Right hindlimb (tissue), 1 donor: ENCODE results near the gene CD22.

Experiments
- DNase-seq: peaks from one replicate; pipeline ENCODE4 v3.0.0-alpha.2; 2018

Gene CD22

GRCh38 chr19:35315883-35316282 lies 13.1 kb upstream of the CD22 start:
- DNase-seq, result no peak

DNA sequence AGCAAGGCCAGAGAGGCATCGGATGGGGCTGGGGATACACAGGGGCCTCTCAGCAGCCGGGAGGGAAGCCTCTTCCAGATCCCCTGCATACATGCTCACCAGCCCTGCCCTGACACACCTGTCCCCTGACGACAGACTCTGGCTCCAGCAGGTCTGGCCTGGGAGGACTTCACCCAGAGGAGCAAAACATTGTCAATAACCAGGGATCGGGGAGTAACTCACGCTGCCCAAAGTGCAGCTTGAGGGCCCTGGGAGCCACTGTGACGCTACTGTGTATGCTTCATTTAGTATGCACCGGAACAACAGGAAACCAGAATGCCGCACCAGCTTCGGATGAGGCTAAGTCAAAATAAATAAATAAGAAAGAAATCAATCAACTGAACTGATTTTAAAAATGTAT lies 12.4 kb upstream of the CD22 start:
- no peak for DNase-seq

DNA sequence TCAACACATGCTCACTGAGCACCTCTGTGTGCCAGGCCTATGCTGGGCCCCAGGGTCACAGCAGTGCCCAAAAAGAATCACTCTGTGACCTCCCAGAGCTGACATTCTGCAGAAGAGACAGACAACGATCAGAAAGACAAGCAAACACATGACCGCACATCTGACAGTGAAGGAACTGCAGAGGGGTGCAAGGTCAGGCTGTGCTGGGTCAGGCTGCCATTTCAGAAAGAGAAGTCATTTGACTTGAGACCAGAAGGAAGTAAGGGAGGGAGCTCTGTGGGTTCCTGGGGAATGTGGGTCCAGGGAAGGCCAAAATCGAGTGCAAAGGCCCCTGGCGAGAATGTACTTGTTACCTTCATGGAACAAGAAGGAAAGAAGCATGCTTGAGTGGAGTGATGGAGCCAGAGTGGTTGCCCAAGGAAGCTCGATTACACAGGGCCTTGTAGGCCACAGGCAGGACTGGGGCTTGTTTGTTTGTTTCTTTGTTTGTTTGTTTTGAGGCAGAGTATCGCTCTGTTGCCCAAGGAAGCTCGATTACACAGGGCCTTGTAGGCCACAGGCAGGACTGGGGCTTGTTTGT lies 11.4 kb upstream of the CD22 start:
- no peak for DNase-seq

DNA sequence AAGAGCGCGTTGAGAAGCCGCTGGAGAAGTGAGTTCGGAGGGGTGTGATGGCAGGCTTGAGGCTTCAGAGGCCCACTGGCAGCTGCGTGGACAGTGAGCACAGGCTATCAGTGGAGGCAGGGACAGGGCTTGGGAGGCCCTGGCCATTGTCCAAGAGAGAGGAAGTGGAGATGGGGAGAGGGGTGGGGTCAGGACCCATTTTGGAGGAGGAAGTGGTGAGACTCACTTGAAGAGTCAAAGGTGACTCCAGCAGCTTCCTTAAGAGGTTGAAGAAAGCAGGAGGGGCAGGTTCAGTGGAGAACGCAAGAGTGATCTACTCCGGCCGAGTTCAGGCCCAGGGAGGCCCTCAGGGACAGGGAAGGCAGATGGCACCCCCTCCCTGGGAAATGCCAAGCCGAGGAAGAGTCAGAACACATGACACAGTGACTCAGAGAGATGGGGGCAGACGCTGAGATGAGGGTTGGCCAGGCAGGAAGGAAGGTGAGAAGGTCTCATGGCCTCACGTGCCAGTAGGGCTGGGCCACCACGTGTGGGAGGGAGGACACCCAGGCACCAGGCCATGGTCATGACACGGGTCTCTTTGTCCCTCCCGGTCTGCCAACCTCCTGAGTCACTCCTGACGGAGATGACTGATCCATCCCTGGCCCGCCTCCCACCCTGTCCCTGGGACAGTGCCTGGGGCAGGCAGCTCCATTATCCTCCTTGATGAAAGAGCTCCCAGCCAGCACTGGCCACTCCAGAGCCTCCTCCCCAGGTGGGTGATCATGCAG lies 10.1 kb upstream of the CD22 start:
- DNase-seq, result no peak

- DNase-seq, result no peak
These were observed 8.8 kb upstream of the CD22 start for GRCh38 chr19:35320065-35320713.

DNA sequence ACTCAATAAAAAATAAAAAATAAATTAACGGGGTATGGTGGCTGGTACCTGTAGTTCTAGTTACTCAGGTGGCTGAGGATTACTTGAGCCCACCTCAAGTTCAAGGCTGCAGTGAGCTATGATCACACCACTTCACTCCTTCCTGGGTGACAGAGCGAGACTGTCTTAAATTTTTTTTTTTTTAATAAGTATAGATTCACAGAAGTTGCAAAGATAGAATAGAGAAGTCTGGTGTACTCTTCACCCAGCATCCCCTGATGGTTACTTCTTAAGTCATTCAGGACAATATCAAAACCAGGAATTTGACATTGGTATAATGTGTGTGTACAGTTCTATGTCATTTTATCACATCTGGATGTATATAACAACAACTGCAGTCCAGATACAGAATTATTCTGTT lies 7.7 kb upstream of the CD22 start:
- DNase-seq, result no peak

GRCh38 chr19:35322014-35322413 lies 7.0 kb upstream of the CD22 start:
- no peak for DNase-seq

- no peak for DNase-seq
These were observed 1.3 kb upstream of the CD22 start for GRCh38 chr19:35327642-35328041.

DNA sequence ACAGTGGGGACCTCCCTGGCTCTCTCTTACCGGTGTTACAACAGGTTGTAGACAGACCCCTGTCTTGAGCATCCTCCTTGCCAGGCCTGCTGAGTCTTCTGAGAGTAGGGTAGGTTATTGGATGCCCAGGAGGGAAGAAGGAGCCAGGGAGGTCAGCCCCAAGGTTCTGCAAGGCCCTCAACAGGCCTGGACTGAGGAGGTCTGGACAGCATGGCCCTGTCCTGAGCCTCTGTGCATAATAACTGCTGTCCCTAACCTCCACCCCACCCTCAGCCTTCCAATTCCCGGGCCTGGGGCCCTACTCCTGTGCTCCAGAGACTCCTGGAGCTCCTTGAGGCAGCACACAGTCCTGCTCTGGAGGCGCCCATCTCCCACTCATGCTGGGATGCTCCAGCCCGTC lies 336 bp downstream of the CD22 start:
- DNase-seq, result no peak

DNA sequence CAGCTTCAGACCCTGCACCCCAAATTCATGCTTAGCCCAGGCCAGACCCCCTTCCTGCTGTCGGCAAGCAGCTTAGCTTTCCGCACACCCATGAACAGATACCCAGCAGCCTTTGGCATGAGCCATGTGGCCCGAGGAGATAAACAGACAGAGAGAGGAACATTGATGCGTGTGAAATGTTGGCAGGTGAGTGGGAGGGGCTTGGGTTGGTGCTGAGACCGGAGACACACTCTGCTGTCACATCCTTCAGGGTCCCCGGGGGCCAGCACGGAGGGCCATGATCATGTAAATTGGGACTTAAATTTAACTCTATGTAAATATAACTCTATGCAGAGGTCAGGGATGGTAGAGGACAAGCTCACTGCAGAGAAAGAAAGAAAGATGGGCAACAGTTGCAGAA lies 1.5 kb downstream of the CD22 start:
- no peak for DNase-seq

DNA sequence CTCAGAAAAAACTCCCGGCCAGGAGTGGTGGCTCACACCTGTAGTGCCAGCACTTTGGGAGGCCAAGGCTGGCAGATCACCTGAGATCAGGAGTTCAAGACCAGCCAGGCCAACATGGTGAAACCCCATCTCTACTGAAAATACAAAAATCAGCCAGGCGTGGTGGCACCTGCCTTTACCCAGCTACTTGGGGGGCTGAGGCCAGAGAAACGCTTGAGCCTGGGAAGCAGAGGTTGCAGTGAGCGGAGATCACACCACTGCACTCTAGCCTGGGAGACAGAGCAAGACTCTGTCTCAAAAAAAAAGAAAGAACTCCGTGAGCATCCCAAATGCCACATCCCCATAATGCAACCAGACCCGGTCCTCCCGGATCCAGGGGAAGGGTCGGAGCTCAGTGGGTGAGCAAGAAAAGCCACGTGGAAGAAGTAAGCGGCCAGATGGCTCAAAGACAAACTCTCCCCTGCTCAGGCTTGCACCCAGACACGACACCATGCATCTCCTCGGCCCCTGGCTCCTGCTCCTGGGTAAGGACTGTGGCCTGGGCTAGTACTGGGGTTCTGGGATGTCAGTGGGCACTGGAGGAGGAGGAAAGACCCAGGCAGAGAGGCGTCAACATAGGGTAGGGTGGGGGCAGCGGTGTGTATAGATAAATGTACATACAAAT lies 2.7 kb downstream of the CD22 start:
- no peak for DNase-seq

GRCh38 chr19:35332817-35333216 lies 3.8 kb downstream of the CD22 start:
- DNase-seq, result no peak

DNA sequence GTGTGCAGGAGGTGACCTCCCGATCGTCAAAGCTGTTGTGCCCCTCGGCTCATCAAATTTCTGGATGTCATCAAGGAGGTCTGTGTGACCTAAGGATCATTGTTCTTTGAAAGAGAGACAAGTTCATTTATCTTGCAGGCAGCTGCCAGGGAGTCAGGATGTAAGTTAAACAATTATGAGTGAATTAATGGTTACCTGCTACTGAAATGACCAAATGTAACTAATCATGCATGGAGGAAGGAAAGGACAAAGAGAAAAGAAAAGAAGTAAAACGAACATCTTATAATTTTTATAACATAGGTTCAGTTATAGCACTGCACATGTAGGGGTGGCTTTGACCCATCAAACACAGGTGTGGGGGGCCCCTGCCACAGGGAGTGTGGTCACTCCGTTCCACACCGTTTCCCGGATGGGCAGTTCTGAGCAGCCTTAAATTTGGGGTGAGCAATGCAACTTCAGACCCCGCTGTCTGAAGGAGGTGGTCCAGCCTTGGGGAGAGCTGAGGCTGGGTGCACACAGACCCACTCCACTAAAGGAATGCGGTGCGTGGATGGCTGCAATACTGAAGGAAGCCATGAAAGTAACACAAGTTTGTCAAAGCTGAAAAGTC lies 5.3 kb downstream of the CD22 start:
- no peak for DNase-seq

DNA sequence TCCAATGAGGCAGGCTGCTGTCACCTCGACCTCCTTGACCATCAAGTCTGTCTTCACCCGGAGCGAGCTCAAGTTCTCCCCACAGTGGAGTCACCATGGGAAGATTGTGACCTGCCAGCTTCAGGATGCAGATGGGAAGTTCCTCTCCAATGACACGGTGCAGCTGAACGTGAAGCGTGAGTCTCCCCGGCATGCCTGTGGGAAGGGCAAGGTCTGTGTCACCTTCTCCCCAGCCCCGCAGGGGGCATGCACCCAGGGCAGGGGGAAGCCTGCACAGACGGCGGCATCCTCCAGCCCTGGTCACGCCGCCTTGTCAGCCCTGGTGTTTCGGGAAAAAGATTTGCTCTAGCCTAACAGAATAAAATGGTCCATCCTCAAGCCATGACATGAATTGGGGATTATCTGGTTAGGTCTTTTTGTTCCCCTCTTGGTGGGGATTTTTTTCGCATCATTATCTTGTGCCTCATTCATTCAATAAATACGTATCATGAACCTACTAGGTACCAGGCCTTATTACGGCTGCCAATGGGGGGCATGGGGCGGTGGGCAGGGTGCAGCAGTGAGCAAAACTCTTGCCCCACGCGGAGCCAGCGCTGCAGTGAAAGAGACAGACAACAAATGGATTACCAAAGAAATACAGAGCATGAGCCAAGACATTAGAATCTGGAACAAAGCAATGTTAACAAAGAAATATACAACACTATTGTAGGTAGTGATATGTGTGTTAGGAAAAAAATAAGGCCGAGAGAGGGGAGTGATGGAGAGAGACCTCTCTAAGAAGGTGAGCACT lies 7.4 kb downstream of the CD22 start:
- no peak for DNase-seq

GRCh38 chr19:35337097-35337983 lies 8.4 kb downstream of the CD22 start:
- DNase-seq, result no peak

DNA sequence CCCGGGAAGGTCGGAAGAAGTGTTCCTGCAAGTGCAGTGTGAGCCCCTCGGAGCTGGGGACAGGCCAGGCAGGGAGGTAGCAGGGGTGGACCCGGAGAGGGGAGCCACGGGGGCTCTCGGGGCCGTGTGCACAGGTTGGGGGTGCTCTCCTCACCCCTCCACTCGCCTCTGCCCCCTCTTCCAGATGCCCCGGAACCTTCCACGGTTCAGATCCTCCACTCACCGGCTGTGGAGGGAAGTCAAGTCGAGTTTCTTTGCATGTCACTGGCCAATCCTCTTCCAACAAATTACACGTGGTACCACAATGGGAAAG lies 9.0 kb downstream of the CD22 start:
- no peak for DNase-seq

DNA sequence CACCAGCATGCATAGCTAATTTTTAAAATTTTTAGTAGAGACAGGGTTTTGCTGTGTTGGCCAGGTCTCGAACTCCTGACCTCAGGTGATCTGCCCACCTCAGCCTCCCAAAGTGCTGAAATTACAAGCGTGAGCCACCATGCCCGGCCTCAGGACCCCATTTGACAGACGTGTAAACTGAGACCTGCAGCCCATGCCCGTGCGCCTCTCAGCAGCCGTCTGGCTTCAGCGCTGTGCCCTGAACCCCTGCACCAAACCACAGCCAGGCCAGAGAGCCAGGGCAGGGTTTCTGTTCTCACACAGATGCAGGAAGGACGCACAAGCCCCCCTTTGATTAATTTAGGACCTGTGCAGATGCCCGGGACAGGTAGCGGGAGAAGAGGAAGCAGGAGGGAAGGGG lies 11.4 kb downstream of the CD22 start:
- DNase-seq, result no peak

GRCh38 chr19:35341006-35341405 lies 12.0 kb downstream of the CD22 start:
- DNase-seq, result no peak

GRCh38 chr19:35341565-35342225 lies 12.7 kb downstream of the CD22 start:
- DNase-seq, result no peak

- no peak for DNase-seq
These were observed 13.4 kb downstream of the CD22 start for GRCh38 chr19:35342430-35342829.

- no peak for DNase-seq
These were observed 15.6 kb downstream of the CD22 start for GRCh38 chr19:35344511-35345031.
